ENCODE results near the gene RNU1-3.

Gene RNU1-3

DNA sequence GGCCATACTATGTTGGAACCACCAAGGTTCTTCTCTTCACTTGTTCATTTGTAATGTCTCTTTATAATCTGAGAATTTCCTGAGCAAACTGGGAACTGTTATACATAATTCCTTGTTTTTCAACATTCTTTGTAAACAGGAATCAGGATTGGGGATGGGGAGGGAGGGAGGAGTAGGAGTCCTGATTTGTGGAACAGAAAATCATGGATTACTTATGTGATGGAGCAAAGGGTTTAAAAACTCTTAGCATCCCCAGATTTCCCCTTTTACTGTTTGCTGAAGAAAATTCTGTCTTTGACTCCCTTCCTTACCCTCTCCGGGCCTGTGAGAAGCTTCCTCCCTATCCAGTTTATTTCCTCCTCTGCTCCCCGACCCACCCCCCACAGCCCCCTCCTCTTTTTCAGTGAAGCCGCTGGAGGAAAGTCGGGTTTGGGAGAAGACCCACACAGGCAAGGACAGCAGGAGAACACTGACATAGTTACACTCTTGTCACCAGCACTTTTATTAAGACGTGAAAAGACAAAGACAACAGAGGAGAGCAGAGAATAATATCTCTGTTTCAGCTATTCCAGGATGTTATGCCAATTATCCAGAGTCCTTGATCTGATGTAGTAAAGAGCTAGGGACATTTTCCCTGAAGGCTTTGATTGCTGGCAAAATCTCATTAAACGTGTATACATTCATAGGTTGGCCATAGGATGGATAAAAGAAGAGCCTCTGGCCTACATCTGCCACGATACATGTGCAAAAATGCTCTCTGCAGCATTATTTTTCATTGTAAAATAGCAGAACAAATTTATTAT is 48.8 kb downstream of the RNU1-3 start:
- FAIRE-seq: no peak

DNA sequence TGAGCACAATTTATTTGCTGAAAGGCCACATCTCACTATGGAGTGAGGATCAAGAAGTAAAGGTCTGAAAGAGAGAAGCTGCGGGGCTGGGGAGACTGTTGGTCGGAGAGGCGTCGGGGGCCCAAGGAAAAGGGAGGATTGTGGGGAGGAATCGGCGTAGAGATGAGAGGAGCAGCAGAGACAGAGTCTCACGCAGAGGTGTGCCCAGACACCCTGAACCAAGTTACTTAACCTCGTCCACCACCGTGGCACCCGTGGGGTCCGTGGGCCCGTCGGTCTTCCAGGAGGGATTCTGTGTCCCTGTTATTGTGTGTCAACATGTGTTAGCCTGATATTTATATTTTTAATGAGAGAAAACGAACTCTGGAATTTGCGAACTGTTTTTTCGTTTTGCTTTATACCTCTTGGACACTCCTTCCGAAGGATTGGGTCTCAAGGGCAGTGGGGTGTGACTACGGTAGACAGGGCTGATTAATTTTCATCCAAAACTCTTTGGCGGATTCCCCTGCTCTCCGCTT is 49.6 kb downstream of the RNU1-3 start:
- FAIRE-seq: no peak
